GM10266 (cell line): ENCODE data around the gene GRIK2.

Experiments
- DNase-seq: peaks from one replicate; pipeline ENCODE4 v3.0.0; 2012; ENCODE audit errors: extremely low spot score
- CTCF ChIP-seq: IDR thresholded peaks from 2 replicates; pipeline ENCODE4 v1.5.1; 2012; ENCODE audit warnings: mild to moderate bottlenecking, low read depth; ENCODE audit not compliant: control insufficient read depth, insufficient read depth; ENCODE audit errors: missing control alignments

Gene GRIK2

GRCh38 chr6:101700655-101701054 lies 307.1 kb downstream of the GRIK2 start:
- TF ChIP-seq CTCF = no peak
- DNase-seq = no peak

- no peak for TF ChIP-seq CTCF
- no peak for DNase-seq
Measured at GRCh38 chr6:101703311-101703710, 309.8 kb downstream of the GRIK2 start.

- no peak for DNase-seq
- TF ChIP-seq CTCF = no peak
Measured at GRCh38 chr6:101705866-101706265, 312.4 kb downstream of the GRIK2 start.

GRCh38 chr6:101706576-101706975 lies 313.1 kb downstream of the GRIK2 start:
- no peak for TF ChIP-seq CTCF
- DNase-seq = no peak

GRCh38 chr6:101711518-101711917 lies 318.0 kb downstream of the GRIK2 start:
- TF ChIP-seq CTCF = no peak
- no peak for DNase-seq

GRCh38 chr6:101716387-101716786 lies 322.9 kb downstream of the GRIK2 start:
- DNase-seq = no peak
- no peak for TF ChIP-seq CTCF

- TF ChIP-seq CTCF = no peak
- DNase-seq = no peak
Measured at GRCh38 chr6:101716810-101717209, 323.3 kb downstream of the GRIK2 start.

- no peak for DNase-seq
- TF ChIP-seq CTCF = no peak
Measured at GRCh38 chr6:101719521-101719920, 326.0 kb downstream of the GRIK2 start.
